Mesendoderm (in vitro differentiated cells): Measurements from ENCODE around the gene ITPR2.

ENCODE experiments used
- DNase-seq: peaks from one replicate; pipeline ENCODE4 v3.0.0; 2013
- H2AK5ac ChIP-seq: 2 replicates; pipeline ENCODE4 v1.6.1; 2013; ENCODE audit warnings: low read length, inconsistent platforms
- H2BK120ac ChIP-seq: 2 replicates; pipeline ENCODE4 v1.6.1; 2013; ENCODE audit warnings: low read depth, mild to moderate bottlenecking, low read length, moderate library complexity, mixed read lengths
- H2BK15ac ChIP-seq: replicated peaks from 2 replicates; pipeline ENCODE4 v1.6.1; 2013; ENCODE audit warnings: low read depth, mild to moderate bottlenecking, moderate library complexity
- H2BK5ac ChIP-seq: 2 replicates; pipeline ENCODE4 v1.6.1; 2013; ENCODE audit warnings: low read length, inconsistent platforms
- H3K18ac ChIP-seq: 2 replicates; pipeline ENCODE4 v1.6.1; 2013; ENCODE audit warnings: mild to moderate bottlenecking, low read length, mixed read lengths
- H3K23ac ChIP-seq: one replicate; pipeline ENCODE4 v1.6.1; 2013; ENCODE audit warnings: low read length
- H3K27ac ChIP-seq: 2 replicates; pipeline ENCODE4 v1.5.1; 2013; ENCODE audit warnings: low read depth, mild to moderate bottlenecking, inconsistent platforms, low read length, moderate library complexity
- H3K27me3 ChIP-seq: 2 replicates; pipeline ENCODE4 v1.6.1; 2013; ENCODE audit warnings: low read length, control low read depth, mild to moderate bottlenecking, inconsistent platforms; ENCODE audit not compliant: insufficient read depth, poor library complexity
- H3K36me3 ChIP-seq: 2 replicates; pipeline ENCODE4 v1.6.1; 2013; ENCODE audit warnings: low read length, inconsistent platforms; ENCODE audit not compliant: control insufficient read depth, insufficient read depth
- H3K4ac ChIP-seq: one replicate; pipeline ENCODE4 v1.6.1; 2013; ENCODE audit warnings: low read depth, mild to moderate bottlenecking, low read length, moderate library complexity
- H3K4me1 ChIP-seq: 2 replicates; pipeline ENCODE4 v1.6.1; 2013; ENCODE audit warnings: low read depth, low read length, inconsistent platforms; ENCODE audit not compliant: control insufficient read depth
- H3K4me2 ChIP-seq: 2 replicates; pipeline ENCODE4 v1.6.1; 2013; ENCODE audit warnings: low read length
- H3K4me3 ChIP-seq: 2 replicates; pipeline ENCODE4 v1.5.1; 2013; ENCODE audit warnings: mild to moderate bottlenecking, low read length
- H3K56ac ChIP-seq: one replicate; pipeline ENCODE4 v1.6.1; 2013; ENCODE audit warnings: low read length
- H3K79me1 ChIP-seq: 2 replicates; pipeline ENCODE4 v1.6.1; 2013; ENCODE audit warnings: low read length, inconsistent platforms
- H3K79me2 ChIP-seq: 2 replicates; pipeline ENCODE4 v1.6.1; 2013; ENCODE audit warnings: mild to moderate bottlenecking, low read length; ENCODE audit not compliant: control insufficient read depth, insufficient read depth
- H3K9ac ChIP-seq: 2 replicates; pipeline ENCODE4 v1.6.1; 2013; ENCODE audit warnings: low read length, inconsistent platforms
- H4K5ac ChIP-seq: one replicate; pipeline ENCODE4 v1.6.1; 2013; ENCODE audit warnings: low read length
- H4K8ac ChIP-seq: one replicate; pipeline ENCODE4 v1.6.1; 2013; ENCODE audit warnings: low read depth, mild to moderate bottlenecking, control low read depth, low read length, moderate library complexity
- WGBS: extraction: QIAGEN DNeasy Blood & Tissue Kit; methylation state at CpG from one replicate; pipeline ENCODE4 v1.1.7; 2013; ENCODE audit warnings: low lambda C conversion rate, missing lambda C conversion rate; ENCODE audit not compliant: insufficient coverage; ENCODE audit errors: extremely low coverage; 5-methylcytosine and 5-hydroxymethylcytosine counted together

ITPR2 gene

DNA sequence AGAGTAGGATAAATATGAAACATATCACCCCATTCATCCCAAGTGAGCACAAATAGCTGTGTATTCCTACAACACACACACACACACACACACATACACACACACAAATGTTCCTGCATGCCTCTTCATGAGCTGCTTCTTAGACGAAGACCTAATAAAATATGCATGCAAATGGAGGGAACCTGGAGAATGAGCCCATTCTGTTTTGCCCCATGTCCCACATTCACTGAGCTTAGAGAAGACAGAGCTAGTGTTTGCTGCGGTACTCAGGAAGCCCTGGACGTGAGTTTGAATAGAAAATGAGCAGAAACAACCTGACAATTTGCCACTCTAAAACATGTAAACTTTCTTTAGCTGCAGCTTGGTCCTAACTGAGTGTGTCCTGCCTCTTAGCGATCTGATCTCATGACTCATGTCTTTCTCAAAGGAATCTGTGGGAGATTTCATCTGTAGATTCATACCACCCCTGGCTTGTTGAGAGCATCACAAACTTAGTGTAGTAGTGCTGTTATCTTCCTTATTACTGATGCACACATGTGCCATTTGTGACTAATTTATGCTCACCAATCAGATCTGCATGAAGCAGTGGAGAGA is 86.8 kb downstream of the ITPR2 start:
- Histone ChIP-seq H3K18ac (no peak overlapping the region), H3K36me3 (no peaks in the 10 kb centered on the region), H3K27me3 (no peaks in the 10 kb centered on the region), H2BK120ac (no peak overlapping the region), H3K56ac (no peak overlapping the region), H3K79me2 (no peaks in the 10 kb centered on the region), H4K8ac (no peak overlapping the region), H3K27ac (no peak overlapping the region), H3K9ac (no peak overlapping the region), H3K79me1 (no peaks in the 10 kb centered on the region), H3K4me1 (peaks cover 3% of the 10 kb centered on the region), H3K4ac (no peak overlapping the region), H2BK15ac (no peak overlapping the region), H2AK5ac (no peak overlapping the region), H2BK5ac (no peak overlapping the region), H3K23ac (no peak overlapping the region), H3K4me2 (no peak overlapping the region), H3K4me3 (no peak overlapping the region), H4K5ac (no peak overlapping the region)
- no CpG with 5 or more reads among the region's 4 CpGs for WGBS
- peak; percentile 63 for DNase-seq

DNA sequence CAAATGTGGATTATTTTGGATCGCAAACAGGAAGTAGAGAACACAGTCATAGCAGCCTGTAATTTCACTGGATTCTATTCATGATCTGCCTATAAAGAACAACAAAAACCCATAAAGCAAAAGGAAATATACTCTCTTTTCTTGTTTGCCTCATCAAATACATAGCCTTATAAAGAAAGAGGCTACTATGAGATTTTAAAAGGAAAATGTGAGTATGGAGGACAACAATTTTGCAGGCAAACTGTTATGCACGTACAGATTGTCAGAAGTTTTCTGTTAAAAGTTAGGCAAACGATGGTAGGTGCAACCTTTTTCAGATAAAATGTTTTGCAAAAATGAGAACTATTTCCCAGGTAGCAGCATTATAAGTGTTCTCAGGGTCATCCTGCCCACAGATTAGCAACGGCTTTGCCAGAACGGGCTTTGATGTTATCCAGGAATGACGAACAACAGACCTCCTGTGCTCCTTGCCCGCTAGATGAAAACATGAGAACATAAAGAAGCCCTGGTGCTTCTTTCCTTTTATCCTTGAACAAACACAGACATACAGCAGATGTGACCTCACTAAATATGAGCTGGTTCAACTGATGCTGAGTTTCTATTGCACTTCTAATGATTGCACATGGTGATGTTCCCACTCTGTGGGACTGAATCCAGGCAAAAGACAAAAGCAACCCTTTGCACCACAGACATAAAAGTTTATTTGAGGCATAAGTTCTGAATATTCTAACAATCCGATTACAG is 88.1 kb downstream of the ITPR2 start:
- Histone ChIP-seq H3K27ac (no peak overlapping the region), H3K23ac (no peak overlapping the region), H2BK15ac (no peak overlapping the region), H3K79me1 (no peaks in the 10 kb centered on the region), H4K8ac (no peak overlapping the region), H2BK5ac (no peak overlapping the region), H3K27me3 (no peaks in the 10 kb centered on the region), H3K4me3 (no peak overlapping the region), H3K18ac (no peak overlapping the region), H3K4me1 (peaks cover 3% of the 10 kb centered on the region), H3K79me2 (no peaks in the 10 kb centered on the region), H3K9ac (no peak overlapping the region), H3K56ac (no peak overlapping the region), H4K5ac (no peak overlapping the region), H3K4me2 (no peak overlapping the region), H3K4ac (no peak overlapping the region), H3K36me3 (no peaks in the 10 kb centered on the region), H2AK5ac (no peak overlapping the region), H2BK120ac (no peak overlapping the region)
- no peak for DNase-seq
- WGBS = no CpG with 5 or more reads among the region's 8 CpGs

DNA sequence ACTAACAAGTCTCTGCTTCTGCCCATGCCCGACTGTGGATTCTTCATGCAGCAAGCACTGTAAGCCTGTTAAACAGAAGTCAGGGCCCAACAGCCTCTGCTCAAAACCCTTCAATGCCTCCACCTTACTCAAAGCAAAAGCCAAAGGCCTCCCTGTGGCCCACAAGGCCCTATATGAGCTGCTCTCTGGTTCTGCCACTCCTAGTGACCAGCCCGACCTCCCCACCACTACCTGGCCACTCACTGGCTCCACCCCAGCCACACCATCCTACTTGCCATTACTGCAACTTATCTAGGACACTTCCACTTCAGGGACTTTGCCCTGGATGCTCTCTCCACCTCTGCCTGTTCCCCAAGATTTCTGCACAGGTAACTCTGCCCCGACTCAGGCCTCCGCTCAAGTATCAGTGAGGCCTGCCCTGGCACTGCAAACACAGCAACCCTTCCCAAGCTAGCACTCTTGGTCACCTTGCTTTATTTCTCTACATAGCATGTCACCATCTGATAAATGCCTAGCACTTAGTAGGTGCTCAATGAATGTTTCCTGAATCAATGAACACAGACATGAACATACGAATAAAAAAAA is 88.9 kb downstream of the ITPR2 start:
- no peak overlapping the region for H3K23ac ChIP-seq
- DNase-seq = no peak
- no peak overlapping the region for H4K8ac ChIP-seq
- no peak overlapping the region for H2BK120ac ChIP-seq
- no peak overlapping the region for H3K9ac ChIP-seq
- H3K27ac ChIP-seq = no peak overlapping the region
- no peaks in the 10 kb centered on the region for H3K79me1 ChIP-seq
- H3K4me3 ChIP-seq = no peak overlapping the region
- H3K56ac ChIP-seq = no peak overlapping the region
- H3K27me3 ChIP-seq = no peaks in the 10 kb centered on the region
- H2AK5ac ChIP-seq = no peak overlapping the region
- no peak overlapping the region for H3K4ac ChIP-seq
- no peak overlapping the region for H4K5ac ChIP-seq
- no peak overlapping the region for H3K4me2 ChIP-seq
- H2BK5ac ChIP-seq = no peak overlapping the region
- no peaks in the 10 kb centered on the region for H3K79me2 ChIP-seq
- H3K18ac ChIP-seq = no peak overlapping the region
- no peak overlapping the region for H2BK15ac ChIP-seq
- H3K4me1 ChIP-seq = peaks cover 3% of the 10 kb centered on the region
- H3K36me3 ChIP-seq = no peaks in the 10 kb centered on the region
- WGBS = no CpG with 5 or more reads among the region's 5 CpGs

DNA sequence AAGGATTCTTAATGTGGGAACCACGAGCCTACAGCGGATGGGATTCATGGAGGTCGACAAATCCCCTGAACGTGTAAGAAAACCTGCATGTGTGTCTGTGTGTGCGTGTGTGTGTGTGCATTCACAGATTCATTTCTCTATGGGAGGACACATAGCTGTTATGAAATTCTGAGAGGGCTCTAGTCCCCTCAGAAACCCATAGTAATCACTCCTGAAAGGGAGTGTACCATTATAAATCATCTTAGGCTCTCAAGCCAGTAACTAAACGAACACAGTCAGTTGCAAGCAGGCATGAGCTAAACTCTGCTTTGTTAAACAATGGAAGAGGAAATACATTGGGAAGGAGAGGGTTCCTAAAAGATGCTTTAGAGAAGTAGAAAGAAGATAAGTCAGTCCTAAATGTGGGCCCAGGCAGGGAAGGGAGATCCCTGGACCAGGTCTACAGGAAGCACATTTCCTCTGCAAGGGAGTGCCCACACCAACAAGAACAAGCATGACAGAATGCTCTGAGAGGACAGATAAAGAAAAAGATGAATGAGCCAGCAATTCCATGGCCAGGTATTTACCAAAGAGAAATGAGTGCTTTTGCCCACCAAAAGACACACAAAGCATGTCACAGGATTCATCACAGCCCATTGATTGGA is 91.3 kb downstream of the ITPR2 start:
- no peaks in the 10 kb centered on the region for H3K79me2 ChIP-seq
- H3K4me1 ChIP-seq = peaks cover 3% of the 10 kb centered on the region
- no peak overlapping the region for H2AK5ac ChIP-seq
- no peak overlapping the region for H3K4me2 ChIP-seq
- H4K8ac ChIP-seq = no peak overlapping the region
- no peak overlapping the region for H2BK5ac ChIP-seq
- no peak overlapping the region for H3K4me3 ChIP-seq
- H4K5ac ChIP-seq = no peak overlapping the region
- no peak overlapping the region for H3K27ac ChIP-seq
- no CpG with 5 or more reads among the region's 6 CpGs for WGBS
- H3K56ac ChIP-seq = no peak overlapping the region
- no peak overlapping the region for H3K23ac ChIP-seq
- no peak overlapping the region for H3K9ac ChIP-seq
- DNase-seq = no peak
- H2BK15ac ChIP-seq = no peak overlapping the region
- H3K27me3 ChIP-seq = no peaks in the 10 kb centered on the region
- H3K18ac ChIP-seq = no peak overlapping the region
- H3K36me3 ChIP-seq = no peaks in the 10 kb centered on the region
- no peak overlapping the region for H2BK120ac ChIP-seq
- no peak overlapping the region for H3K4ac ChIP-seq
- no peaks in the 10 kb centered on the region for H3K79me1 ChIP-seq

DNA sequence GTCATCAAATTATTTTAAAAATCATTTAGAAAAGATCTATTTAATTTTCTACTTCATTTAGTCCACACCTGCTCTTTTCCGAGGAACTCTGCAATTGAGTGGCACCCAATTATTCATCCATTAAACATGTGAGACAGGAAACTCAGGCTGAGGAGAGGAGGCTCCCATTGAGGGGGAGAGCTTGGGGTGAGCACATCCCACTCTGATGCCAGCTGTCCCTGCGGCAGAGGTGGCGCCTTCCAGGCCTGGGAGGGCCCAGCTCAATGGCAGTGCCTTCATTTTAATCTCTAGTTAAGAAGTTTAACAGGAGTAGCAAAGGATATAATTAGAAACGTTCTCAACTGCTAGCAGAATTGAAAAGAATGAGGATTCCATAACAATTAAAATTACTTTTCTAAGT is 92.0 kb downstream of the ITPR2 start:
- H3K4ac ChIP-seq = no peak overlapping the region
- WGBS = no CpG with 5 or more reads among the region's 4 CpGs
- no peak overlapping the region for H4K8ac ChIP-seq
- H3K27ac ChIP-seq = no peak overlapping the region
- no peak for DNase-seq
- no peaks in the 10 kb centered on the region for H3K79me2 ChIP-seq
- no peak overlapping the region for H4K5ac ChIP-seq
- H3K27me3 ChIP-seq = no peaks in the 10 kb centered on the region
- no peaks in the 10 kb centered on the region for H3K36me3 ChIP-seq
- H2AK5ac ChIP-seq = no peak overlapping the region
- no peak overlapping the region for H3K56ac ChIP-seq
- no peak overlapping the region for H3K4me3 ChIP-seq
- no peak overlapping the region for H2BK15ac ChIP-seq
- no peak overlapping the region for H3K9ac ChIP-seq
- no peaks in the 10 kb centered on the region for H3K4me1 ChIP-seq
- no peak overlapping the region for H3K4me2 ChIP-seq
- H2BK120ac ChIP-seq = no peak overlapping the region
- H3K23ac ChIP-seq = no peak overlapping the region
- no peak overlapping the region for H2BK5ac ChIP-seq
- H3K79me1 ChIP-seq = no peaks in the 10 kb centered on the region
- H3K18ac ChIP-seq = no peak overlapping the region
